H9 (cell line): ENCODE results near the gene UGT1A5. TPM values are rescaled to one million over a fixed set of nuclear protein-coding genes. Genes with fewer than 3 reads are reported as not detected.
A peak's percentile ranks its signal among the peaks of the same experiment; 100 is the strongest.

ENCODE experiments used
- DNase-seq: peaks from one replicate; pipeline ENCODE4 v3.0.0-alpha.2; 2017
- H2AFZ ChIP-seq: one replicate; pipeline ENCODE4 v1.6.1; 2013; ENCODE audit warnings: mild to moderate bottlenecking, low read length, control low read depth, moderate library complexity
- H2AK5ac ChIP-seq: 2 replicates; pipeline ENCODE4 v1.6.1; 2013; ENCODE audit warnings: low read length, control low read depth, mixed read lengths; ENCODE audit not compliant: insufficient read length
- H2BK120ac ChIP-seq: one replicate; pipeline ENCODE4 v1.6.1; 2013; ENCODE audit warnings: low read depth, mild to moderate bottlenecking, low read length, control low read depth, inconsistent platforms; ENCODE audit not compliant: poor library complexity, severe bottlenecking
- H2BK12ac ChIP-seq: 2 replicates; pipeline ENCODE4 v1.6.1; 2013; ENCODE audit warnings: low read length, control low read depth, mixed read lengths, low read depth; ENCODE audit not compliant: insufficient read length
- H2BK15ac ChIP-seq: 2 replicates; pipeline ENCODE4 v1.6.1; 2013; ENCODE audit warnings: low read depth, low read length, control low read depth
- H2BK20ac ChIP-seq: one replicate; pipeline ENCODE4 v1.6.1; 2013; ENCODE audit warnings: low read depth, mild to moderate bottlenecking, low read length, control low read depth, inconsistent platforms; ENCODE audit not compliant: poor library complexity, severe bottlenecking
- H2BK5ac ChIP-seq: 2 replicates; pipeline ENCODE4 v1.6.1; 2013; ENCODE audit warnings: low read length, control low read depth, mixed read lengths; ENCODE audit not compliant: insufficient read length
- H3K14ac ChIP-seq: 2 replicates; pipeline ENCODE4 v1.6.1; 2013; ENCODE audit warnings: low read length, control low read depth; ENCODE audit not compliant: insufficient read depth
- H3K18ac ChIP-seq: 2 replicates; pipeline ENCODE4 v1.6.1; 2013; ENCODE audit warnings: low read depth, mild to moderate bottlenecking, mixed read lengths, low read length, control low read depth; ENCODE audit not compliant: insufficient read length
- H3K23ac ChIP-seq: 2 replicates; pipeline ENCODE4 v1.6.1; 2013; ENCODE audit warnings: low read length, control low read depth, mixed read lengths, low read depth; ENCODE audit not compliant: insufficient read length
- H3K23me2 ChIP-seq: 2 replicates; pipeline ENCODE4 v1.6.1; 2013; ENCODE audit warnings: low read depth, mild to moderate bottlenecking, mixed read lengths, low read length, control low read depth; ENCODE audit not compliant: insufficient read length, poor library complexity, severe bottlenecking
- H3K27ac ChIP-seq: 2 replicates; pipeline ENCODE4 v1.5.1; 2013; ENCODE audit warnings: low read length, control low read depth, mixed read lengths, low read depth; ENCODE audit not compliant: insufficient read length
- H3K27me3 ChIP-seq: 2 replicates; pipeline ENCODE4 v1.6.1; 2013; ENCODE audit warnings: low read length, control low read depth, inconsistent platforms; ENCODE audit not compliant: insufficient read depth
- H3K4ac ChIP-seq: 2 replicates; pipeline ENCODE4 v1.6.1; 2013; ENCODE audit warnings: low read depth, mild to moderate bottlenecking, control low read depth, inconsistent platforms, low read length, moderate library complexity
- H3K4me1 ChIP-seq: 2 replicates; pipeline ENCODE4 v1.6.1; 2013; ENCODE audit warnings: low read length, control low read depth, inconsistent platforms; ENCODE audit not compliant: insufficient read depth
- H3K4me2 ChIP-seq: 2 replicates; pipeline ENCODE4 v1.6.1; 2013; ENCODE audit warnings: low read length, control low read depth, mixed read lengths; ENCODE audit not compliant: insufficient read length, insufficient read depth
- H3K56ac ChIP-seq: 2 replicates; pipeline ENCODE4 v1.6.1; 2013; ENCODE audit warnings: low read depth, mild to moderate bottlenecking, mixed read lengths, low read length, control low read depth; ENCODE audit not compliant: insufficient read length
- H3K79me1 ChIP-seq: 2 replicates; pipeline ENCODE4 v1.6.1; 2013; ENCODE audit warnings: low read depth, mild to moderate bottlenecking, moderate library complexity, low read length, control low read depth, inconsistent platforms; ENCODE audit not compliant: insufficient read depth, poor library complexity, severe bottlenecking
- H3K79me2 ChIP-seq: 2 replicates; pipeline ENCODE4 v1.6.1; 2013; ENCODE audit warnings: low read length, control low read depth, inconsistent platforms; ENCODE audit not compliant: insufficient read depth
- H3K9ac ChIP-seq: 2 replicates; pipeline ENCODE4 v1.6.1; 2013; ENCODE audit warnings: low read length, control low read depth, mixed read lengths; ENCODE audit not compliant: insufficient read length; ENCODE audit errors: extremely low read depth
- H3K9me3 ChIP-seq: one replicate; pipeline ENCODE4 v1.6.1; 2013; ENCODE audit warnings: low read depth, low read length, inconsistent platforms; ENCODE audit not compliant: control insufficient read depth
- H3T11ph ChIP-seq: one replicate; pipeline ENCODE4 v1.6.1; 2013; ENCODE audit warnings: mild to moderate bottlenecking, low read length, control low read depth, inconsistent platforms
- H4K20me1 ChIP-seq: one replicate; pipeline ENCODE4 v1.6.1; 2013; ENCODE audit not compliant: control insufficient read depth, insufficient read length, insufficient read depth
- H4K5ac ChIP-seq: 2 replicates; pipeline ENCODE4 v1.6.1; 2013; ENCODE audit warnings: low read depth, mild to moderate bottlenecking, mixed read lengths, low read length, control low read depth; ENCODE audit not compliant: insufficient read length
- H4K8ac ChIP-seq: replicated peaks from 2 replicates; pipeline ENCODE4 v1.6.1; 2013; ENCODE audit warnings: low read length, control low read depth, mixed read lengths, low read depth; ENCODE audit not compliant: insufficient read length
- H4K91ac ChIP-seq: 2 replicates; pipeline ENCODE4 v1.6.1; 2013; ENCODE audit warnings: low read depth, mild to moderate bottlenecking, moderate library complexity, mixed read lengths, low read length, control low read depth; ENCODE audit not compliant: insufficient read length
- H3K27ac Mint-ChIP-seq, 3 experiments: 2 replicates in 2 of 3; 3 replicates in 1 of 3; pipeline ENCODE4 v1.8.0; 2020 to 2021; ENCODE audit warnings: mixed read lengths in 3 of 3, mild to moderate bottlenecking in 1 of 3, moderate library complexity in 1 of 3
- H3K27me3 Mint-ChIP-seq: 2 replicates; pipeline ENCODE4 v1.8.0; 2021; ENCODE audit warnings: low read depth, mild to moderate bottlenecking, moderate library complexity, mixed read lengths
- H3K36me3 Mint-ChIP-seq, 3 experiments: 2 replicates in 2 of 3; 3 replicates in 1 of 3; pipeline ENCODE4 v1.8.0; 2020 to 2021; ENCODE audit warnings: low read depth in 3 of 3, mixed read lengths in 3 of 3; ENCODE audit not compliant: insufficient read depth in 1 of 3
- H3K4me1 Mint-ChIP-seq, 2 experiments: 2 replicates each; pipeline ENCODE4 v1.8.0; 2020; ENCODE audit warnings: mixed read lengths in 2 of 2
- H3K4me3 Mint-ChIP-seq, 2 experiments: 2 replicates in 1 of 2; 3 replicates in 1 of 2; pipeline ENCODE4 v1.8.0; 2020 to 2021; ENCODE audit warnings: mild to moderate bottlenecking in 2 of 2, mixed read lengths in 2 of 2, moderate library complexity in 1 of 2
- H3K9me3 Mint-ChIP-seq, 2 experiments: 2 replicates in 1 of 2; 3 replicates in 1 of 2; pipeline ENCODE4 v1.8.0; 2020; ENCODE audit warnings: mild to moderate bottlenecking in 2 of 2, mixed read lengths in 2 of 2, moderate library complexity in 1 of 2
- CTCF ChIP-seq: fragments of 200-600 bp; sonication (generic); conservative IDR thresholded peaks from 3 replicates; pipeline ENCODE4 v1.8.0; 2021; ENCODE audit warnings: antibody characterized with exemption, mild to moderate bottlenecking
- WGBS: extraction: QIAGEN DNeasy Blood & Tissue Kit; methylation state at CpG from one replicate; pipeline ENCODE4 v1.1.7; 2013; ENCODE audit warnings: missing lambda C conversion rate, low lambda C conversion rate, mixed read lengths; ENCODE audit not compliant: insufficient read length; ENCODE audit errors: extremely low coverage; 5-methylcytosine and 5-hydroxymethylcytosine counted together
- total RNA-seq: library from RNA; stranded (reverse); gene quantifications from 2 replicates; pipeline ENCODE4 v1.2.1, GENCODE V29; 2021

Gene UGT1A5
- total RNA-seq, 1 experiment from 2014 or later = not detected

GRCh38 chr2:233807215-233807865, 94.6 kb downstream of the UGT1A5 start:
- H3K36me3 Mint-ChIP-seq = no peaks in the 10 kb centered on the region
- peak; percentile 31; the same call in 2 of the 3 replicates for TF ChIP-seq CTCF
- H3K4me3 Mint-ChIP-seq = no peak overlapping the region
- Histone ChIP-seq H3K9ac (no peak overlapping the region), H4K91ac (no peak overlapping the region), H2AFZ (no peak overlapping the region), H3K56ac (no peak overlapping the region), H2AK5ac (no peak overlapping the region), H2BK20ac (no peak overlapping the region), H2BK15ac (no peak overlapping the region), H3T11ph (no peak overlapping the region), H4K8ac (no peak overlapping the region), H3K79me2 (no peaks in the 10 kb centered on the region), H2BK5ac (no peak overlapping the region), H3K27ac (no peak overlapping the region), H4K20me1 (no peaks in the 10 kb centered on the region), H2BK12ac (no peak overlapping the region), H3K4me1 (no peaks in the 10 kb centered on the region), H2BK120ac (no peak overlapping the region), H3K9me3 (no peaks in the 10 kb centered on the region), H3K14ac (no peak overlapping the region), H3K4me2 (no peak overlapping the region), H3K23ac (no peak overlapping the region), H3K79me1 (no peaks in the 10 kb centered on the region), H3K18ac (no peak overlapping the region), H4K5ac (no peak overlapping the region), H3K23me2 (no peaks in the 10 kb centered on the region), H3K27me3 (no peaks in the 10 kb centered on the region), H3K4ac (no peak overlapping the region)
- H3K4me1 Mint-ChIP-seq = no peaks in the 10 kb centered on the region
- peaks cover 23% of the 10 kb centered on the region for H3K27me3 Mint-ChIP-seq
- peaks cover 5% of the 10 kb centered on the region in 2 experiments; a peak in 3 of 5 replicates for H3K9me3 Mint-ChIP-seq
- no peak overlapping the region for H3K27ac Mint-ChIP-seq
- peak; percentile 27 for DNase-seq
- no CpG with 5 or more reads among the region's 12 CpGs for WGBS
